GM19372 (cell line): Measurements from ENCODE around the gene CAMK2B.
"Not testable (repeated sequence)": the region's sequence is repeated elsewhere in the genome, so short reads cannot be mapped to it uniquely, and the experiment has no call there.

ENCODE experiments used
- ATAC-seq: cut with Tn5 transposase; IDR thresholded peaks from one replicate; pipeline ENCODE4 v1.9.1; 2021; ENCODE audit warnings: mild to moderate bottlenecking, low read depth, moderate library complexity; ENCODE audit not compliant: unreplicated experiment

CAMK2B gene

DNA sequence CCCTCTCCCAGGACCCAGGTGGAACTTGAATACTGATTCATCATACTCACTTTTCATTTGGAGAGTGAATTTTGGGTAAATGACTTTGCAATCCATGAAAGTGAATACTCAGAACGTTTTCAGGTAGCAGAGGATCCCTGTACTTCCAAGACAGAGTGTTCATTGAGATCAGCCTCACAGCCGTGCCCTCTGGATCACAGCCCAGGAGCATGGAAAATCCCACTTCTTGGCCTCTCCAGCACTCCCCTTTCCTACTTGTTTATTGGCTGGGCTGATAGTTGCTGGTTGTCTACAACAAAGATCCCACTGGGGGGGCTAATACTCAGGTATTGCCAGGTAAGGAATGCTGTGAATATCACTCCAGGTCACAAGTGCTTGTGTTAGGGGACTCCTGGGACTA lies 142.0 kb downstream of the CAMK2B start:
- ATAC-seq = no peak

DNA sequence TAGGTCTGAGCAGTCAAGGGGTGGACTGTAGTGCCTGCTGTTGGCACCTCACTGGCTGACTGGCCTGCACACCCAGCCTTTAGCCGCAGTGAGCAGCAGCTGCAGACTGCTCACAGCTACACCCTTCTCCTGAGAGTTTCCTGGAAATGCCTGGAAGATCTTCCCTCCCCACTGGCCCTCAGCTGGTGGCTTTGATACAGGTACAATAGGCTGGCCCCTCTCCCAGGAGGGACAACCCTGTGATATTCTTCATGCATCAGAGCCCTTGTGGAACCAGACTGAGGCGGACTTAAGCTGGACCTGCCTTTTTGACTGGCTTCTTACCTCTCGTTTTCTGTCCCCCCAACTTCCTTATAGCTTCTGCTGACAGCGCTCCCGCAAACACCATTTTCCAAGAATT lies 142.6 kb downstream of the CAMK2B start:
- ATAC-seq = no peak

- no peak for ATAC-seq
Observed at GRCh38 chr7:44180631-44181030, 144.8 kb downstream of the CAMK2B start.

GRCh38 chr7:44177570-44178131 lies 147.7 kb downstream of the CAMK2B start:
- ATAC-seq = no peak

GRCh38 chr7:44176486-44176885 lies 148.9 kb downstream of the CAMK2B start:
- no peak for ATAC-seq

- no peak for ATAC-seq
Observed at GRCh38 chr7:44175730-44176129, 149.7 kb downstream of the CAMK2B start.

DNA sequence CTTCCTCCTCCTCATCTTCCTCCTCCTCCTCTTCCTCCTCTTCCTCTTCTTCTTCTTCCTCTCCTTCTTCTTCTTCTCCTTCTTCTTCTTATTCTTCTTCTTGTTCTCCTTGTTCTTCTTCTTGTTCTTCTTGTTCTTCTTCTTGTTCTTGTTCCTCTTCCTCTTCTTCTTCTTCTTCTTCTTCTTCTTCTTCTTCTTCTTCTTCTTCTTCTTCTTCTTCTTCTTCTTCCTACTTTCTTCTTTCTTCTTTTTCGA lies 150.8 kb downstream of the CAMK2B start:
- not testable (repeated sequence) for ATAC-seq

GRCh38 chr7:44173911-44174693 lies 151.3 kb downstream of the CAMK2B start:
- ATAC-seq = no peak

- no peak for ATAC-seq
Observed at GRCh38 chr7:44172803-44173424, 152.5 kb downstream of the CAMK2B start.

GRCh38 chr7:44172352-44172751 lies 153.0 kb downstream of the CAMK2B start:
- no peak for ATAC-seq

- ATAC-seq = not testable (repeated sequence)
Observed at GRCh38 chr7:44171901-44172300, 153.5 kb downstream of the CAMK2B start.

DNA sequence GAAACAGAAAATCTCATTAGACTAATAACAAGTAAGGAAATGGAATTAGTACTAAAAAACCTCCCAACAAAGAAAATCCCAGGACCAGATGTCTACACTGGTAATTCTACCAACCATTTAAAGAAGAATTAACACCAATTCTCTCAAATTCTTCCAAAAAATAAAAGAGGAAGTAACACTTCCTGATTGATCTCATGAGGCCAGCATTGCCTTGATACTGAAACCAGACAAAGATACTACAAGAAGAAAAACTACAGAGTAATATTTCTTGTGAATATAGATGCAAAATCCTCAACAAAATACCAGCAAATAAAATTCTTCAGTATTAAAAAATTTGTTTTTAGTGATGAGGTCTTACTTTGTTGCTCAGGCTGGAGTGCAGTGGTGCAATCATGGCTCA lies 157.5 kb downstream of the CAMK2B start:
- ATAC-seq = no peak
